ENCODE data around the gene PLEKHG1.

The PLEKHG1 gene

DNA sequence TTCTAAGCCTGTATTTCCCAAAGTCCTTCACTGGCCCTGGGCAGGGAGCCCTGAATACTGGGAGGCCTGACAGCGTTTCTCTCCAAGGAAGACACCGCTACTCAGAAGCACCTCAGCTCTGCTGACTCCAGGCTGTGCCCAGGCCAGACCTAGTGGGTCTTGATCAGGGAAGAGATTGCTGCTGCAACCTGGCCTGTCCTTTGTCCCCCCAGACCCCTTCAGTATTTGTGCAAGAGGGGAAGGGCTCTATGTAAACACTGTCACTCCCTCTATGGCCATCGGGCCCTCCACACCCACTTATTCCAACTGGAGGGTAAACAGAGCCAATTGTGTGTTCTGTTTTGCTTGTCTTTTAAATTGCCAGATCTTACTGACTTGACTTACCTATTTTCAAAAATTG, 20.6 kb downstream of the PLEKHG1 start:
- no peak for DNase-seq (ENCODE audit: low spot score)

DNA sequence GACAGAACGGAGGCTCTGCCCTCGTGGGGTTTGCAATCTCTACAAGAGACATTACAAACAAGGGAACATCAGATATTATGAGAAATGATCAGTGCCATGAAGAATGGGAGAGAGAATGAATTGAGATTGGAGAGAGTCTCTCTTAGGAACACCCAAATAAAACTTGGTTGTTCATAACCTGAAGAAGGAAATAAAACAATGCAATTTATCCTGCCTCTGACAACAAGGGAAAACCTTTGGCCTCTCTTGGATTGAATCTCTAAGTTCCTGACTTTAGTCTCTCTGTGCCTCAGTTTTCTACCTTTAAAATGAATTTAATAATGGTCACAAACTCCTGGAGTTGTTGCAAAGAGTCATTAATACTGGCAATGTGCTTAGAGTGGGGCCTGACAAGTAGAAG, 21.1 kb downstream of the PLEKHG1 start:
- DNase-seq (ENCODE audit: low spot score), result no peak

- DNase-seq (ENCODE audit: low spot score), result no peak
Observed at GRCh38 chr6:150622476-150622875, 22.8 kb downstream of the PLEKHG1 start.

- peak; percentile 3 for DNase-seq (ENCODE audit: low spot score)
Observed at GRCh38 chr6:150622941-150623874, 23.5 kb downstream of the PLEKHG1 start.

GRCh38 chr6:150624191-150624590, 24.5 kb downstream of the PLEKHG1 start:
- no peak for DNase-seq (ENCODE audit: low spot score)

GRCh38 chr6:150625927-150626326, 26.2 kb downstream of the PLEKHG1 start:
- no peak for DNase-seq (ENCODE audit: low spot score)

- DNase-seq (ENCODE audit: low spot score), result no peak
Observed at GRCh38 chr6:150627154-150627553, 27.5 kb downstream of the PLEKHG1 start.

DNA sequence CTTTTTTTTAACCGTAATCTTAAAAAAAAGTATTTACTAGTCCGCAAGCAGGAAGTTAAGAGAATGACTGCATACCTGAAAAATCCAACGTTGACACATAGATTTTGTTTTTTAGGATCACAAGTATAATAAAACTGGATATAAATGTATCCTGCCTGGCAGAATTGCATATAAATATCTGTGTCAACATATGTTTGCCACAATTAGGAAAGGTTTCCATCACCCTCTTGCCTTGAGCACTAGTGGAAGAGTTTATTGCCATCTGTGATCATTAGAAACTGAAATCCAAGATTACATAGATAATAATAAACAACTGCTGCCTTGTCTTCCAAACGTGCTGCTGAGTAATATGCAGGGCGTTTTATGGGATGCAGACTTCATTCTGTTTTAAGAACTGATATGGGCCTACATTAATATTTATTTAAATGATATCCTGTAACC, 27.9 kb downstream of the PLEKHG1 start:
- DNase-seq (ENCODE audit: low spot score), result no peak

DNA sequence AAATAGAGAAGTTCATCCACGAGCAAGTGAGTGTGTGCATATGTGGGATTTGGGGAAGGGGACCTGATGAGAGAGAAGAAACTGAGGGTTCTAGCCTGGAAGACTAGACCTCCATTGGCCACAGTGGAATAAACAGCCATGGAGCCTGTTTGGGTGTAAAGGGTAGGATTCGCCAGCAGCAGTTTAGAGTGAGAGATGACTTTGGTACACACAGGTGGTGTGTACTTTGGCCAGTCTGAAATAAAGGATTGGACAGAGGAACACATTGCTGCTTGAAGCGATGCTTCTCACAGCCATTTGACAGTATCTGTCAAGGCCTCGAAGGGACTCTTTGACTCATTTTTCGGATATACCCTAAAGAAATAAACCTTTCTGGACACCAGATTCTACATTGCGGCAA, 29.2 kb downstream of the PLEKHG1 start:
- no peak for DNase-seq (ENCODE audit: low spot score)

- DNase-seq (ENCODE audit: low spot score), result no peak
Observed at GRCh38 chr6:150631283-150631983, 31.7 kb downstream of the PLEKHG1 start.

DNA sequence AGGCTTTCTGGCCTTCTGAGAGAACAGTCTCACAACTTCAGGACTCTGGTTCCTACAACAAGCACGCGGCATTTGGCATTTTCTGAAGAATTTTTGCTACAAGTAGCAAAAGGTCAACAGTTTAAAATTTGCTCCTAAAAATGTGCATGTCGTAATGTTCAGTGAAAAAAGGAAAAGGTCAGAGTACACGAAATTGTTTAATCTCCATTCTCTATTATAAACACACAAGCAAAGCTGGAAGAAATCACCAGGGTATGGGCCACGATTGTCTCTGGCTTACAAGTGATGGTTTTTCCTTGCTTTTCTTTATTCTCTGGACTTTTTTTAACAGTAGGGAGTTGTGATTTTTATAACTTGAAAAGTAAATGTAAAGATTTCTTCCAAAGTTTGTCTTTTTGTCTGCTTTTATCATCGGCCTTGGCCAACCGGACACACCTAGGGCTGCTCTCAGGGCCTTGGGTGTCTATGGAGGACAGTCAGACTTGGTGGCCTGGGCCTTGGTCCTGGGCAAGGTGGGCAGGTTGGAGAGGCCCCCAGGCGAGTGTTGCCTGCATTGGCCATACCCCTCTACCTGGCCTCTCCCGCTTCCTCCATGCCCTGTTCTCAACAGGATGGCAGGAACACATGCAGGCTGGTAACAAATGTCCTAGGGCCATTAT, 32.4 kb downstream of the PLEKHG1 start:
- no peak for DNase-seq (ENCODE audit: low spot score)

GRCh38 chr6:150632785-150633485, 33.2 kb downstream of the PLEKHG1 start:
- no peak for DNase-seq (ENCODE audit: low spot score)

- DNase-seq (ENCODE audit: low spot score), result no peak
Observed at GRCh38 chr6:150633486-150633834, 33.8 kb downstream of the PLEKHG1 start.

GRCh38 chr6:150634176-150634963, 34.7 kb downstream of the PLEKHG1 start:
- no peak for DNase-seq (ENCODE audit: low spot score)

GRCh38 chr6:150634964-150635292, 35.2 kb downstream of the PLEKHG1 start:
- DNase-seq (ENCODE audit: low spot score), result no peak

GRCh38 chr6:150635906-150636514, 36.3 kb downstream of the PLEKHG1 start:
- DNase-seq (ENCODE audit: low spot score), result no peak

DNA sequence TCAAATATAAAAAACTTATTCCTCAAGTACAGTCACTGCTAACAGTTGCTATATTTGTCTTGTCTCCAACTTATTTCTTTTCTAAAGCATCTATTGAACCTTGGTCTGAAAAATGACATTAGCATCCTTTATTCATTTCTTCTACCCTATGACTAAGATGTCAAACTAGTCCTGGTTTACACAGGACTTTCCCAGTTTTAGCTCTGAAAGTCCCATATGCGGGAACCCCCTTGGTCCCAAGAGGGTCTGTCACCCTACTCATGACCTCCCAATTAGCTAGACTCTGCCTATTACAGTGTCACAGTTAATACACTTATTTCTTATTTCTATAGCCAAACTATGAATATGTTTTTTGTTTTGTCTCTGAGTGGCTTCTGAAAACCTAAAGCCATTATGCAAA, 37.1 kb downstream of the PLEKHG1 start:
- DNase-seq (ENCODE audit: low spot score), result no peak

DNA sequence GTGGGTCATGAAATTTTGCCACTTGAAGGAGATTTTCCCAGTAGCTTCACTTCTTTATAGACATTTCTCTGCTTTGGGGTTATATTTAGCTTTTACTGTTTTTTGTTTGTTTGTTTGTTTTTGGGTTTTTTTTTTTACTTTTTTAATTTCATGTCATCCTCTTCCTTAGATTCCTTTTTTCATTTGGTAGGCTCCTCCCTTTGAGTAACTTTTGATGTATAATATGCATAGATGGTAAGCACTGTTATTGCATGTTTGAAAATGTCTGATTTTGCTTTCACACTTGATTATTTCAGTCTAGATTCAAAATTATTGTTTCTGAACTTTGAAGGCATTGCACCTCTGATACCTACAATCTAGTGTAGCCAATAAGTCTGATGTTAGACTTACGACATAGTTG, 37.6 kb downstream of the PLEKHG1 start:
- DNase-seq (ENCODE audit: low spot score), result no peak

GRCh38 chr6:150638267-150638666, 38.6 kb downstream of the PLEKHG1 start:
- no peak for DNase-seq (ENCODE audit: low spot score)

DNA sequence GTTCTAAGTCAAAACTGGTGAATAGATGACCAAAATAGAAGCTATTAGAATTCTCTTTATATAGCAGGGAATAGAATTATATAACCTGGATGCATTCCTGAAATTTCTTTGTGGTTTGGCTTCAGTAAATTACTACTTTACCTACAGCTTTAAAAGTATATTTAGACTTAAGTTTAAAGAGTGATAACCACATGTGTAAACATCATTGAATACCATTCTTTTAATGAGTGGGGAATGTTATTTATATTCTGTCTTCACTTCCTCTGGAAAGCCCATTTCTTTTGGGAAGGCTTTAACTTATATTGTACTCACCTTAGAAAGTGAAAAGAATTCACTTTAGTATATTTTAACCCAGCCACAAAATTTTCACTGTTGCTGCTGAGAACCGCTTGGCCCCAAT, 39.1 kb downstream of the PLEKHG1 start:
- DNase-seq (ENCODE audit: low spot score), result no peak

GRCh38 chr6:150639823-150640331, 40.2 kb downstream of the PLEKHG1 start:
- no peak for DNase-seq (ENCODE audit: low spot score)
